Omental fat pad (tissue), 4 donors: ENCODE data around the gene GAB1. TPM values are rescaled to one million over a fixed set of nuclear protein-coding genes. Genes with fewer than 3 reads are reported as not detected.

Source experiments
- ATAC-seq: fragments of 150-250 bp; one replicate; pipeline ENCODE4 v1.9.1; 2016; ENCODE audit warnings: mild to moderate bottlenecking, moderate library complexity; ENCODE audit not compliant: low FRiP score
- DNase-seq: peaks from one replicate; pipeline ENCODE4 v3.0.0-alpha.2; 2019; ENCODE audit warnings: low spot score
- total RNA-seq, 4 donors: library from RNA; depleted of rRNA; stranded (reverse); fragments of >200 nt; gene quantifications; one replicate each; pipeline ENCODE4 v1.1.0, GENCODE V29; 2016
- TF ChIP-seq, protein P1 (sequence below), 3 donors: fragments of 450-650 bp; IDR thresholded peaks; one replicate each; pipeline ENCODE4 v1.5.1; 2016 to 2017; ENCODE audit warnings: antibody characterized with exemption in 3 of 3, mild to moderate bottlenecking in 3 of 3, moderate library complexity in 2 of 3

The GAB1 gene
- total RNA-seq, 4 donors from 2014 or later, result 9.4 to 32.2 (median 29.4) TPM

DNA sequence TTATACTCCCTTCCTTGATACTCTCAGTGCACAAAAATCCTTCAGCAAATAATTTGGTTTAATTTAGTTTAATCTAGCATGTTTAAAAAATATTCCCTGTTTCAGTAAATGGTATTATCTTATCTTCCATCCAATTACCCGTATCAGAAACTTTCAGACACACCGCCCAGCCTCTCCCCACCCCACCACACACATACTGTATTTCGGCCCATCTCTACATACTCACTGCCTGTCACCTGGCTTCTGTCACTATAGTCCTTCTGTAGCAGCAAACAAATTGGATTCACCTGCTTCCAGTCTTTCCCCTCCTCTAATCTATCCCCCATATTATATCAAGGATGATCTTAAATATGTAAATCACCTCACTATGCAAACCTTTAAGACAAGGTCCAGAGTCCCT, 24.8 kb upstream of the GAB1 start:
- no peak for ATAC-seq

DNA sequence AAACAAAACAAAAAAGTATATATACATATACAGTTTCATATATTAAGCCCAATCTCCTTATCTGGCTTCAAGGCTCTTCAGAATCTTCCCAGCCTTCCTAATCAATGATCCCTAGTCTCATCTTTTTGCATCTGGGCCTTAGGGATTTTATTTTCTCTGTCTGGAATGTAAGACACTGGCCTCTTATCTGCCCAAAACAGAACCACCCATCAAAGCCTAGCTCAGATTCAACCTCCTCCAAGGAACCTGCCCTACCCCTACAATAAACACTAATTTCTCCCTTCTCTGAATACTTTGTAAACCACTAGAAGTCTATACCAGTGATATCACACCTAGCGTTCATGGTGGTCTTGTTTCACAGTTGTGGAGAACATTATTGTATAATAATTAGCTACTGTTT, 23.2 kb upstream of the GAB1 start:
- TF ChIP-seq, protein P1, sequence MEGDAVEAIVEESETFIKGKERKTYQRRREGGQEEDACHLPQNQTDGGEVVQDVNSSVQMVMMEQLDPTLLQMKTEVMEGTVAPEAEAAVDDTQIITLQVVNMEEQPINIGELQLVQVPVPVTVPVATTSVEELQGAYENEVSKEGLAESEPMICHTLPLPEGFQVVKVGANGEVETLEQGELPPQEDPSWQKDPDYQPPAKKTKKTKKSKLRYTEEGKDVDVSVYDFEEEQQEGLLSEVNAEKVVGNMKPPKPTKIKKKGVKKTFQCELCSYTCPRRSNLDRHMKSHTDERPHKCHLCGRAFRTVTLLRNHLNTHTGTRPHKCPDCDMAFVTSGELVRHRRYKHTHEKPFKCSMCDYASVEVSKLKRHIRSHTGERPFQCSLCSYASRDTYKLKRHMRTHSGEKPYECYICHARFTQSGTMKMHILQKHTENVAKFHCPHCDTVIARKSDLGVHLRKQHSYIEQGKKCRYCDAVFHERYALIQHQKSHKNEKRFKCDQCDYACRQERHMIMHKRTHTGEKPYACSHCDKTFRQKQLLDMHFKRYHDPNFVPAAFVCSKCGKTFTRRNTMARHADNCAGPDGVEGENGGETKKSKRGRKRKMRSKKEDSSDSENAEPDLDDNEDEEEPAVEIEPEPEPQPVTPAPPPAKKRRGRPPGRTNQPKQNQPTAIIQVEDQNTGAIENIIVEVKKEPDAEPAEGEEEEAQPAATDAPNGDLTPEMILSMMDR (IDR thresholded peaks at IDR 0.05), result no peak
- ATAC-seq, result no peak
- no peak for DNase-seq

More for the DNA sequence above, 24.8 kb upstream of the GAB1 start:
- no peak for DNase-seq
- TF ChIP-seq, protein P1 (IDR thresholded peaks at IDR 0.05), result no peak

DNA sequence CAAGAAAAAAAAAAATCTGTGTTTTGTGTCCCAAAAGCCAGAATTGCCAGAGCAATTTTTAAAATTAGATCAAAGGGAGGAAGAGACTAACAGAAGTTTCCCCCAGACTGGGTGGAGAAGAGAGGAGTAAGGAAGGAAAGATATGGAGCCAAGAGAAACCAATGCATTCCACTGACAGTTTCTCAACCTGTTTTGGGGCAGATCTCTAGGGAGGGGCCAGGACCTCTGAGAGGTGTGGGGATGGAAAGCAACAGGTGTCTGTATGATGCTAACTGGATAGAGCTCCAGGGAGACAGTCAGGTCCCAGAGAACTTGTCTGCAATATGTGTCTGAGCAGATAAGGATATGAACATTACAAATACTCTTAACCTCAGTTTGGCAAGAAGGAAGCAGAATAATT, 22.7 kb upstream of the GAB1 start:
- TF ChIP-seq, protein P1 (IDR thresholded peaks at IDR 0.05), result no peak
- no peak for ATAC-seq
- no peak for DNase-seq

DNA sequence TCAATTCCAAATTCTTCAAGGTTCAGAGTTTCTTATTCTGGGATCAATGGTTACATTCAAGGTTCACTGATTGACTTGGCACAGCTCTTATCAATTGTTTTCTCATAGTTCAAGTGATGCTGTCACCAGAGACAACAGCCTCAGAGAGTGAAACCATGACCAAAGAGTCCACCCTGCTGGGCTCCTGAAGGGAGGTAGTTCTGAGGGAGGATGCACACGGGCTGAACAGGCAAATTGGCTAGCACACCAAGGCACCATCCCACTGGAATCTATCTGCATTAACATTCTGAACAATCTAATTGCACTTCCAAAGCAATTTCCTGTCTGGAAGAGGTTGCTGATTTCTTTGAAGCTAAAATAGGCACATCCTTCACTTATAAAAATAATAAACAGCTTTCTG, 16.6 kb upstream of the GAB1 start:
- TF ChIP-seq, protein P1 (IDR thresholded peaks at IDR 0.05), result no peak
- ATAC-seq, result no peak
- DNase-seq, result no peak

DNA sequence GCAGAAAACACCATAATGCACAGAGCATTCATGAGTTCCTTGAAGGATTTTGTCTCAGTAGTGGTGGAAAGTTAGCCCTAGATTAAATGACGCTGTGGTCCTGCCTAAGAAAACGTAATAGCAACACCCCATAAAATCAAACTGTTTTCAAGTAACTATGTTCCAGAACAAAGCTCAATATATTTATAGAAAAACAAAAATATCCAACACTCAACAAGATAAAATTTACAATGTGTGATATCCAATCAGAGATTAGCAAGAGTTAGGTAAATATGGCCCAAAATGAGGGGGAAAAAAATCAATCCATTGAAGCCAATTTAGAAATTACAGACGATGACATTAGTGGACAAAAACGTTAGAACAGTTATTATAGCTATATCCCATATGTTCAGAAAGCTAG, 9.9 kb upstream of the GAB1 start:
- ATAC-seq (no peak), DNase-seq (no peak)

DNA sequence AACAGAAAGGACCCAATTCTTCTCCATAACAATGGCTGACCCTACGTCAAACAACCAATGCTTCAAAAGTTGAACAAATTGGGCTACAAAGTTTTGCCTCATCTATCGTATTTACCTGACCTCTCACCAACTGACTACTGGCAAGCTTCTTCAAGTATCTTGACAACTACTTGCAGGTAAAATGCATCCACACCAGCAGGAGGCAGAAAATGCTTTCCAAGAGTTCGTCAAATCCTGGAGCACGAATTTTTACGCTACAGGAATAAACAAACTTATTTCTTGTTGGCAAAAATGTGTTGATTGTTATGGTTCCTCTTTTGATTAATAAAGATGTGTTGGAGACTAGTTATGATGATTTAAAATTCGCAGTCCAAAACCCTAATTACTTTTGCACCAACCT, 6.7 kb upstream of the GAB1 start:
- TF ChIP-seq, protein P1 (IDR thresholded peaks at IDR 0.05), result no peak
- ATAC-seq (no peak), DNase-seq (no peak)

More for the DNA sequence above, 9.9 kb upstream of the GAB1 start:
- TF ChIP-seq, protein P1 (IDR thresholded peaks at IDR 0.05), result no peak

DNA sequence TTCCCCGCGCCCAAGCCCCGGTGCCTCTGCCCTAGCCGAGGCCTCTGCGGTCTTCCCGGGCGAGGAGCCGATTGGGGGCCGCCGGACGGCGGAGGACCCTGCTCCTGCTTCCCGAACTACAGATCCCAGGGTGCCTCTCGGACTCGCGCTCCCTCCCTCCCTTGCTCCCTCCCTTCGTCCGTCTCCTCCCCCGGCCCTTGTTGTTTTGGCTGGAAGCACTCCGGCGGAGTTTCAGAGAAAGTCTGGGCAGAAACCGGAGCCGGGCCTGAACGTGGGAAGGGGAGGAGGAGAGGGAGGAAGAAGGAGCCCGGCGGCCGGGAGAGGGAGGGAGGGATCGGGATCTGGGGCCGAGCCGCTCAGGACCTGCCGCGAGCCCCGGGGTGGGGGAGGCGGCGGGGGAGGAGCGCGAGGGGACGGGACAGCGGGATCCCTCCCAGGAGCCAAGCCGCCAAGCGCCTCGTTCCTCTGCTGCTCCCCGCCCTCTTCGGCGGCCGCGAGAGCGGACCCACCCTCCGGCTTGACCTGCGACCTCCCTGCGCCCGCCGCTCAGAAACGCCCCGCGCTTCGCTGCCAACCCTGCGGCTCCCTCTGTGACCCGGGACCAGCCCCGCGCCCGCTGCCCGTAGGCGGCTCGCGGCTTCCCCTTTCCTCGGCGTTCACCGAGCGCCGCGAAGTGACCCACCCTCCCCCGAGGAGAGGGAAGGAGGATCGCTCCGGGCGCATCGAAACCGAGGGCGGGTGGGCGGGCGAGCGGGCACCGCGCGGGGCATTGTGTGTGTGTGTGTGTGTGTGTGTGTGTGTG, 496 bp upstream of the GAB1 start:
- TF ChIP-seq, protein P1 (IDR thresholded peaks at IDR 0.05), result no peak
- DNase-seq (peak; percentile 44), ATAC-seq (peak; percentile 87)
